Measurements from ENCODE around the gene DNAH6. TPM values are rescaled to one million over a fixed set of nuclear protein-coding genes. Genes with fewer than 3 reads are reported as not detected.

Gene DNAH6
- total and polyA plus RNA-seq, 2 of the 8 experiments (the other 6 are each of a cell fraction or from before 2014, with no cell fraction given), result 0.06 to 0.43 TPM

DNA sequence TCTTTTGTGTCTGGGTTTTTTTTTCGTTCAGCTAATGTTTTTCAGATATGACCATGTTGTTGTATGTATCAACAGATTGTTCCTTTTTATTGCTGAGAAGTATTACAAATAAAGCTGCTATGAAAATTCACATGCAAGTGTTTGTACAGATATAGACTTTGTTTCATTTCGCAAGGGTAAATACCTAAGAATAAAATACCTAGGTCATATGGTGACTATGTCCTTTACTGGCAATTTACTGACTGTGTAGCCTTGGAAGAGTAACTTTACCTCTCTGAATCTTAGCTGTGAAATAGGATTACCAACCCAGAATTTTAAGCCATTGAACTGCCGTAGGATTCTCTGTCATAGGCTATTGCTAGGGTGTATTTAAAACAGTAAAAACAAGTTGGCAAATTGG, 19.0 kb upstream of the DNAH6 start:
- WGBS, 2 experiments (ENCODE audit: extremely low coverage in 1 of 2, insufficient coverage in 1 of 2, insufficient read length in 1 of 2, insufficient replicate concordance in 2 of 2, low coverage in 1 of 2, low lambda C conversion rate in 2 of 2, missing lambda C conversion rate in 1 of 2), result 88% methylated on average over 3 of the region's 3 CpGs; no CpG with 5 or more reads in 1 of the 2 experiments
- no peak overlapping the region for H3K4me3 ChIP-seq (ENCODE audit: extremely low read depth in 1 of 4, insufficient read depth in 2 of 4, low read depth in 3 of 4, low read length in 4 of 4)
- no peak overlapping the region for H3K27ac ChIP-seq (ENCODE audit: low read depth, low read length)
- TF ChIP-seq SRF (IDR thresholded peaks at IDR 0.05; ENCODE audit: low read depth, low read length) (no peak), RNF2 (IDR thresholded peaks at IDR 0.05; ENCODE audit: borderline replicate concordance, low read depth, low read length, missing control alignments, poor library complexity, severe bottlenecking) (no peak), BCL11A (IDR thresholded peaks at IDR 0.05; ENCODE audit: low read depth in 2 of 2, low read length in 2 of 2) (no peak), CBX5 (IDR thresholded peaks at IDR 0.05; ENCODE audit: low read depth, low read length) (no peak), TBP (IDR thresholded peaks at IDR 0.05; ENCODE audit: low read depth, low read length) (no peak), HDAC6 (IDR thresholded peaks at IDR 0.05; ENCODE audit: low read depth, low read length) (no peak), POLR2AphosphoS5 (IDR thresholded peaks at IDR 0.05; ENCODE audit: low read depth, low read length) (no peak), YY1 (IDR thresholded peaks at IDR 0.05; ENCODE audit: low read depth, low read length) (no peak), CBX8 (IDR thresholded peaks at IDR 0.05; ENCODE audit: borderline replicate concordance, low read depth, low read length) (no peak), KDM1A (IDR thresholded peaks at IDR 0.05; ENCODE audit: borderline replicate concordance, low read length) (no peak), TAF7 (optimal IDR thresholded peaks at IDR 0.05; ENCODE audit: borderline replicate concordance, low read depth, low read length) (no peak), HDAC2 (IDR thresholded peaks at IDR 0.05; ENCODE audit: borderline replicate concordance in 1 of 2, low read depth in 2 of 2, low read length in 2 of 2) (no peak), JUN (IDR thresholded peaks at IDR 0.05; ENCODE audit: low read depth, low read length) (no peak), EP300 (IDR thresholded peaks at IDR 0.05; ENCODE audit: borderline replicate concordance in 1 of 2, low read depth in 2 of 2, low read length in 2 of 2) (no peak), SP1 (IDR thresholded peaks at IDR 0.05; ENCODE audit: low read depth, low read length) (no peak)

More for the DNA sequence above, 19.0 kb upstream of the DNAH6 start:
- H4K91ac ChIP-seq (replicated peaks; ENCODE audit: insufficient read length, low read length), result no peak overlapping the region
- no peaks in the 10 kb centered on the region for H3K23me2 ChIP-seq (ENCODE audit: low read depth, low read length)
- no peaks in the 10 kb centered on the region for H3K9me3 ChIP-seq (ENCODE audit: insufficient read depth in 2 of 2, low read depth in 1 of 2, low read length in 1 of 2)
- H2BK12ac ChIP-seq (ENCODE audit: low read depth, low read length), result no peak overlapping the region
- H3K56ac ChIP-seq (replicated peaks; ENCODE audit: insufficient read length, low read depth, low read length), result no peak overlapping the region
- no peak overlapping the region for H3K4me2 ChIP-seq (ENCODE audit: insufficient read depth in 1 of 2, low read depth in 2 of 2, low read length in 2 of 2)
- no peak overlapping the region for H3K4ac ChIP-seq (replicated peaks; ENCODE audit: insufficient read length, low read depth, low read length)
- H3K36me3 ChIP-seq (ENCODE audit: control insufficient read depth in 2 of 4, insufficient read depth in 4 of 4, low read length in 3 of 4), result no peaks in the 10 kb centered on the region
- H4K5ac ChIP-seq (ENCODE audit: insufficient read length, low read depth, low read length), result no peak overlapping the region
- FAIRE-seq, result no peak
- no peak overlapping the region for H3K9ac ChIP-seq (replicated peaks in 1 of 4; ENCODE audit: extremely low read depth in 1 of 4, low read depth in 3 of 4, low read length in 3 of 4)
- no peaks in the 10 kb centered on the region for H3K4me1 ChIP-seq (replicated peaks in 1 of 4; ENCODE audit: control insufficient read depth in 3 of 4, insufficient read depth in 4 of 4, low read length in 3 of 4)
- CTCF ChIA-PET (ENCODE audit: partially characterized antibody), result interaction anchor here (1.0 to 2.0 kb wide), 7 partner anchors 131 to 429 kb away, joined by 3 to 7 read pairs (median 4); no protein-coding TSS in a partner anchor
- H3K14ac ChIP-seq (ENCODE audit: insufficient read length), result no peak overlapping the region
- DNase-seq (ENCODE audit: low read depth in 1 of 2, low spot score in 2 of 2), result no peak
- POLR2A ChIA-PET (ENCODE audit: partially characterized antibody), result no interaction called here
- no peak overlapping the region for H2BK20ac ChIP-seq (ENCODE audit: low read length)
- H3K23ac ChIP-seq (ENCODE audit: insufficient read length), result no peak overlapping the region
- H4K20me1 ChIP-seq (replicated peaks in 1 of 2; ENCODE audit: control insufficient read depth in 1 of 2, insufficient read depth in 2 of 2, low read length in 2 of 2), result no peaks in the 10 kb centered on the region
- no peaks in the 10 kb centered on the region for H3K27me3 ChIP-seq (replicated peaks in 1 of 4; ENCODE audit: control insufficient read depth in 3 of 4, extremely low read depth in 1 of 4, insufficient read depth in 3 of 4, low read length in 3 of 4)
- H2AK5ac ChIP-seq (ENCODE audit: low read depth, low read length), result no peak overlapping the region
- H3K79me1 ChIP-seq (ENCODE audit: low read depth, low read length), result no peaks in the 10 kb centered on the region
- H2BK15ac ChIP-seq (ENCODE audit: low read length), result no peak overlapping the region
- no peak overlapping the region for H2BK5ac ChIP-seq (ENCODE audit: low read depth, low read length)
- H3K79me2 ChIP-seq (ENCODE audit: control insufficient read depth in 1 of 2, insufficient read depth in 2 of 2, low read length in 2 of 2), result no peaks in the 10 kb centered on the region
- H3K18ac ChIP-seq (ENCODE audit: extremely low read depth, low read length), result no peak overlapping the region
- no peak overlapping the region for H4K8ac ChIP-seq (ENCODE audit: extremely low read depth, insufficient read depth, low read length)
- no peak overlapping the region for H2AFZ ChIP-seq (ENCODE audit: low read length)
- no peak overlapping the region for H2BK120ac ChIP-seq (replicated peaks; ENCODE audit: low read depth, low read length)
